ENCODE results near the gene GALC. TPM values are rescaled to one million over a fixed set of nuclear protein-coding genes. Genes with fewer than 3 reads are reported as not detected.

GALC gene
- total RNA-seq, 1 experiment from 2014 or later, result 10.7 TPM

DNA sequence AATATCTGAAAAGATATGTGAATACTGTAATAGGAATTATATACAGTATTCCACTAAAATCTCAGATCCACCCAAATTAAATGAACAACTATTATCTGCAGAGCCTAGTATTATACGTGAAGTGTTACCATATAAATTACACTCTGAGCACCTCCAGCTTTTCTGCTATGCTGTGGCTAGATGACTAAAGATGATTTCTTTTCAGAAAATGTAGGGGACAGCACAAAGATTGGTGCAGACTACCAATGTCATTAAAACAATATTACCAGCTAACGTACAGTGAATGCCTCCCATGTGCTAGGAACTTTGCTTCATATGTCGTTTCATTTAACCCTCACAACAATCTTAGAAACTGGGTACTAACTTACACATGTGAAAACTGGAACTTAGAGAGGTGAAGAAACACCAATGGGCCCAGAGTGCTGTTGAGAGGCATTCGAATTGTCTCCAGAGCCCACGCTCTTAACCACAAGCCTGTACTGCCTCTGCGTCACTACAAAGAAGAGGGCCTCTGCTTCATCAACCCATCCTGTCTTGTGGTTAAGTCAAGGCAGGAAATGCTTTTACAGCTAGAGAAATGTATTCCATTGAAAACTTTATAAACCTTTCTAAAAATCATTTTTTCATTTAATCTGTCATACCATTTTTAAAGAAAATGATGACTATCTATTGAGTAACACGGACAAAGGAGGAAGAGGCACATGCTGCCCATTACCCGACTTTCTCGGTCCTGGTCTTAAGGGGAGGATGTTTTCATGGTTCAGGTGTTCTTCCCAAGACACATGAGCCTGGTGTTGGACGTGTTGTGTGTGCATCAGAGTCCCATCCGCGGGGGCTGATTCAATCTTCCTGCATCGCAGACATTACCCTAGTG, 13.2 kb upstream of the GALC start:
- no peaks in the 10 kb centered on the region for H3K27me3 Mint-ChIP-seq (ENCODE audit: low read depth)
- TF ChIP-seq NFYB (CRISPR knock-in tag; conservative IDR thresholded peaks at IDR 0.05; ENCODE audit: low read depth), result no peak
- TF ChIP-seq, protein P1, sequence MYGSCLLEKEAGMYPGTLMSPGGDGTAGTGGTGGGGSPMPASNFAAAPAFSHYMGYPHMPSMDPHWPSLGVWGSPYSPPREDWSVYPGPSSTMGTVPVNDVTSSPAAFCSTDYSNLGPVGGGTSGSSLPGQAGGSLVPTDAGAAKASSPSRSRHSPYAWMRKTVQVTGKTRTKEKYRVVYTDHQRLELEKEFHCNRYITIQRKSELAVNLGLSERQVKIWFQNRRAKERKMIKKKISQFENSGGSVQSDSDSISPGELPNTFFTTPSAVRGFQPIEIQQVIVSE (CRISPR knock-in tag; IDR thresholded peaks at IDR 0.05; ENCODE audit: borderline replicate concordance), result no peak
- no peak for TF ChIP-seq ZBTB21 (CRISPR knock-in tag; IDR thresholded peaks at IDR 0.05; ENCODE audit: borderline replicate concordance)
- TF ChIP-seq EMX1 (CRISPR knock-in tag; IDR thresholded peaks at IDR 0.05), result no peak
- TF ChIP-seq, protein P2, sequence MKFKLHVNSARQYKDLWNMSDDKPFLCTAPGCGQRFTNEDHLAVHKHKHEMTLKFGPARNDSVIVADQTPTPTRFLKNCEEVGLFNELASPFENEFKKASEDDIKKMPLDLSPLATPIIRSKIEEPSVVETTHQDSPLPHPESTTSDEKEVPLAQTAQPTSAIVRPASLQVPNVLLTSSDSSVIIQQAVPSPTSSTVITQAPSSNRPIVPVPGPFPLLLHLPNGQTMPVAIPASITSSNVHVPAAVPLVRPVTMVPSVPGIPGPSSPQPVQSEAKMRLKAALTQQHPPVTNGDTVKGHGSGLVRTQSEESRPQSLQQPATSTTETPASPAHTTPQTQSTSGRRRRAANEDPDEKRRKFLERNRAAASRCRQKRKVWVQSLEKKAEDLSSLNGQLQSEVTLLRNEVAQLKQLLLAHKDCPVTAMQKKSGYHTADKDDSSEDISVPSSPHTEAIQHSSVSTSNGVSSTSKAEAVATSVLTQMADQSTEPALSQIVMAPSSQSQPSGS (CRISPR knock-in tag; IDR thresholded peaks at IDR 0.05; ENCODE audit: borderline replicate concordance, low read depth), result no peak
- no peak for TF ChIP-seq NR3C1 (CRISPR knock-in tag; conservative IDR thresholded peaks at IDR 0.05; ENCODE audit: low read depth)
- no peak overlapping the region for H3K27ac Mint-ChIP-seq
- no peak overlapping the region for H3K4me3 Mint-ChIP-seq
- H3K4me1 Mint-ChIP-seq, result peaks cover 8% of the 10 kb centered on the region
- DNase-seq (ENCODE audit: low spot score), result no peak
- no peaks in the 10 kb centered on the region for H3K9me3 Mint-ChIP-seq
- CTCF ChIA-PET, result interaction anchor here (0.8 kb wide), 1 partner anchor 228 kb away, joined by 3 read pairs; no protein-coding TSS in a partner anchor
- POLR2A ChIA-PET, result no interaction called here
- H3K36me3 Mint-ChIP-seq, result no peaks in the 10 kb centered on the region
- no peak for ATAC-seq

DNA sequence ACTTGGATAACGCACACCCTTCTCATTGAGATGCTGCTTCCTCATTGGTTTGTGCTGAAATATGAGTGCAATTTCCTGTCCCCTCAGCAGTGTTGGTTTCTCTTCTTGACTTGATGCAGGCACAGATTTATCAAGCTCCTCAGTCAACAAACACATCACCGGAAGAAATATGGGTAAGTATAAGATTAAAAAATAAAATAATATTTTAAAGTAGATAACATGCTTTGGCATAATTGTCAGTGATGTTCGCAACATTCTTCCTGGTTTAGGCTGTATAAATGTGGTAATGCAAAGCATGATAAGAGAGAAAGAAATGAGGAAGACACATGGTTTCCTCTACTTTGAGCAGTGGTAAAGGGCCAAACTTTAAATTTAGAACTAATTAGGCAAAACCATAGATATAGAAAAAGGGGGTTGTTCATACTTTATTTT, 12.1 kb upstream of the GALC start, which contains the start of gene GPR65:
Gene GPR65, plus strand, starts transcription at position 86 of the 432 bp plus-strand sequence. CDS start 5,713 bp downstream, outside the sequence.
- ATAC-seq, result no peak
- H3K27ac Mint-ChIP-seq, result no peak within 1 kb of the TSS

DNA sequence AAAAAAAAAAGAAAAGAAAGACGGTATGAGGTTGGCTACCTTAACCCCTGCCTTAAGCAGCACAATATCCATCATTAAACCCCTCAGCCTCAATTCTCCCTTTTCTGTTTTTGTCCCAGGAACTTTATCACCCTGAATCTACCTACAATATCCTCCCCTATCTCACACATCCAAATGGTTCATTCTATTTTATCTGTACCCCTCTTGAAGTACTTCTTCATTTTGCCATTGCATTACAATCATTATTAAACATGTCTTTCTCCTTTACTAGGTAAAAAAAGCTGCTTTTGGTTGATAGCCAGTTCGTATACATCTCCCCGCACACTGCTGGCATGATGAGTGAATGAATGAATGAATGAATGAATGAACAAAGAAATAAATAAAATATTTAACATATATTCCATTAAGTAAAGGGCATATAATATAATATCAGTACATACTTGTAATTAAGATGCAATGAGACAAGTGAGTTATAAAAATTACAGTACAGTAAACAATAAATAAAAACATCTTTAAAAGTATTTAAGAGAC, 11.6 kb upstream of the GALC start:
- Mint-ChIP-seq H3K36me3 (no peaks in the 10 kb centered on the region), H3K27ac (no peak overlapping the region), H3K27me3 (ENCODE audit: low read depth) (no peaks in the 10 kb centered on the region), H3K4me3 (no peak overlapping the region), H3K4me1 (peaks cover 8% of the 10 kb centered on the region), H3K9me3 (no peaks in the 10 kb centered on the region)
- TF ChIP-seq CBFB (CRISPR knock-in tag; IDR thresholded peaks at IDR 0.05; ENCODE audit: low read depth), result no peak
- TF ChIP-seq, protein P3, sequence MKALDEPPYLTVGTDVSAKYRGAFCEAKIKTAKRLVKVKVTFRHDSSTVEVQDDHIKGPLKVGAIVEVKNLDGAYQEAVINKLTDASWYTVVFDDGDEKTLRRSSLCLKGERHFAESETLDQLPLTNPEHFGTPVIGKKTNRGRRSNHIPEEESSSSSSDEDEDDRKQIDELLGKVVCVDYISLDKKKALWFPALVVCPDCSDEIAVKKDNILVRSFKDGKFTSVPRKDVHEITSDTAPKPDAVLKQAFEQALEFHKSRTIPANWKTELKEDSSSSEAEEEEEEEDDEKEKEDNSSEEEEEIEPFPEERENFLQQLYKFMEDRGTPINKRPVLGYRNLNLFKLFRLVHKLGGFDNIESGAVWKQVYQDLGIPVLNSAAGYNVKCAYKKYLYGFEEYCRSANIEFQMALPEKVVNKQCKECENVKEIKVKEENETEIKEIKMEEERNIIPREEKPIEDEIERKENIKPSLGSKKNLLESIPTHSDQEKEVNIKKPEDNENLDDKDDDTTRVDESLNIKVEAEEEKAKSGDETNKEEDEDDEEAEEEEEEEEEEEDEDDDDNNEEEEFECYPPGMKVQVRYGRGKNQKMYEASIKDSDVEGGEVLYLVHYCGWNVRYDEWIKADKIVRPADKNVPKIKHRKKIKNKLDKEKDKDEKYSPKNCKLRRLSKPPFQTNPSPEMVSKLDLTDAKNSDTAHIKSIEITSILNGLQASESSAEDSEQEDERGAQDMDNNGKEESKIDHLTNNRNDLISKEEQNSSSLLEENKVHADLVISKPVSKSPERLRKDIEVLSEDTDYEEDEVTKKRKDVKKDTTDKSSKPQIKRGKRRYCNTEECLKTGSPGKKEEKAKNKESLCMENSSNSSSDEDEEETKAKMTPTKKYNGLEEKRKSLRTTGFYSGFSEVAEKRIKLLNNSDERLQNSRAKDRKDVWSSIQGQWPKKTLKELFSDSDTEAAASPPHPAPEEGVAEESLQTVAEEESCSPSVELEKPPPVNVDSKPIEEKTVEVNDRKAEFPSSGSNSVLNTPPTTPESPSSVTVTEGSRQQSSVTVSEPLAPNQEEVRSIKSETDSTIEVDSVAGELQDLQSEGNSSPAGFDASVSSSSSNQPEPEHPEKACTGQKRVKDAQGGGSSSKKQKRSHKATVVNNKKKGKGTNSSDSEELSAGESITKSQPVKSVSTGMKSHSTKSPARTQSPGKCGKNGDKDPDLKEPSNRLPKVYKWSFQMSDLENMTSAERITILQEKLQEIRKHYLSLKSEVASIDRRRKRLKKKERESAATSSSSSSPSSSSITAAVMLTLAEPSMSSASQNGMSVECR (CRISPR knock-in tag; IDR thresholded peaks at IDR 0.05; ENCODE audit: borderline replicate concordance), result no peak
- no peak for DNase-seq (ENCODE audit: low spot score)
- CTCF ChIA-PET, result no interaction called here
- no peak for ATAC-seq
- POLR2A ChIA-PET, result no interaction called here

More for the DNA sequence above, 12.1 kb upstream of the GALC start, which contains the start of gene GPR65:
- Mint-ChIP-seq H3K4me3 (no peak within 1 kb of the TSS), H3K9me3 (no peaks in the 10 kb centered on the region), H3K4me1 (peaks cover 8% of the 10 kb centered on the region), H3K36me3 (no peaks in the 10 kb centered on the region), H3K27me3 (ENCODE audit: low read depth) (no peaks in the 10 kb centered on the region)
- TF ChIP-seq, protein P1 (CRISPR knock-in tag; IDR thresholded peaks at IDR 0.05; ENCODE audit: borderline replicate concordance), result no peak
- TF ChIP-seq KAT7 (CRISPR knock-in tag; IDR thresholded peaks at IDR 0.05; ENCODE audit: borderline replicate concordance) (no peak), CBFB (CRISPR knock-in tag; IDR thresholded peaks at IDR 0.05; ENCODE audit: low read depth) (no peak)
- DNase-seq (ENCODE audit: low spot score), result no peak
- CTCF ChIA-PET, result no interaction called here
- POLR2A ChIA-PET, result no interaction called here

Measured in WTC11 (cell line).